Amniotic stem cell (primary cell): ENCODE measurements around the gene CELA1.
"Not testable (repeated sequence)": the region's sequence is repeated elsewhere in the genome, so short reads cannot be mapped to it uniquely, and the experiment has no call there.

Experiments used
- DNase-seq: peaks from one replicate; lab custom pipeline; 2025; lab: John Stamatoyannopoulos, UW

The CELA1 gene

GRCh38 chr12:51343201-51343600, 3.3 kb downstream of the CELA1 start:
- DNase-seq: no peak

DNA sequence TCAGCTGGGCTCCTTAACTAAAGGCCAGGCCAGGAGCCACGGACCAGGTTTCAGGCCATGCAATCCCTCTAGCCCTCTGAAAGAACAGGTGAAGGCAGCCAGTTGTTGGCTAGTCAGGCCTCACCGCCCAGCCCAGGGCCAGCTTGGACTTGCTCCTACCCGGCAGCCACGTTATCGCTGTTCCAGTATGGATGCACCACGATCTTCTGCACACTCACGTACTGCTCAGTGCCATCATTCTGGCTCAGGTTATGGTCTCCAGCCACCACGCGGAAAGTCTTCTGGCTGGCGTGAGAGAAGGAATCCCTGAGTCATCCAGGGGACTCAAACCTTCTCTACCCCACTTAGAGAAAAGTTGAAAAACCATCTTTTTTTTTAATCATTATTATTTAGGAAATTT, 4.1 kb downstream of the CELA1 start:
- DNase-seq: no peak

DNA sequence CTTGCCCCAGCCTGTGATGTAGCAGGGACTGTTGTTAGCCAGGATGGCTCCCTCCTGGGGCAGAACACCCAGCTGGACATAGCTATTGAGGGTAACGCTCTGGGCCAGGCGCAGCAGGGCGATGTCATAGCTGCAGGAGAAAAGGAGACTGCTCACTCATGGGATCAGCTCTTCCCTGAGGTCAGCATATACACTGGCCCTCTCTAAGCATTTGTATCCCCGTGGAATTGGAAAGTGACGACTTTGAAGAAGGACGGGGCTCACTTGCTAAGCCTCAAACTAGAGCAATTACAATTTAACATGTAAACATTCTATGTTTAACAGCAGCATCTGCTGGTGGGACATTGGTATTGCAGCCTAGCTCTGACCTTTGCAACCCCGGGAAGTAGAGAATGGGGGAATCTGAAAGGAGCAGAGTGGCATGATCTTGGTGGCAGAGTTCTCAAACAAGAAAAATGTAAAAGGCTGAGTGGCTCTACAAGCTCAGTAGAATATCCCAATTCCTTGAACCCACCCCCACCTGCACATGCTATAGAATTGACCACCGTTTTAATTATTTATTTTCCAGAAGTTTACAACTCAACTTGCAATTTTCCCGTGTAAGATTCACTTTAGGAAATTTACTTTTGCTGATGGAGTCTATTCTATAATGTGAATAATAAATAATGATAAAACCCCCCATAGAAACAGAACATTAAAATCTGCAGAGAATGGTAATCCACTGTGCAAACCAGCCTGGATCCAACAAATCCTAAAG, 5.0 kb downstream of the CELA1 start:
- DNase-seq: peak; percentile 29

DNA sequence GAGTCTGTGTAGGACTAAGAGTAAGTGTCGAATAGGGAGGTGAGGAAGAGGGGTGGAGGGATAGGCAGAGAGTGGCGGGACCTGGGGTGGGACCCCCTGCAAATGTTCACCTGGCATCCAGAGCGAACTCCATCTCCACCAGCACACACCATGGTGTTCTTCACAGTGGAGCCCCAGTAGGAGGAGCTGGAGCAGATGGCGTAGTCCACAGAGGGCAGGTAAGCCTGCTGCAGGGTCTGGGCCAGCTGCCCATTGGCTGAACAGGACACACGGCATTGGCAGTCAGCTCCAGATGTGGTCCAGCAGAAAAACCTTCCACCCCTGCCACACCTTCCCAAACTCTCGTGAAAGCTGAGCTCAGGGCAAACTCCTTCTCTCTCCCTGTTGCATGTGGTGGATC, 6.7 kb downstream of the CELA1 start:
- no peak for DNase-seq

DNA sequence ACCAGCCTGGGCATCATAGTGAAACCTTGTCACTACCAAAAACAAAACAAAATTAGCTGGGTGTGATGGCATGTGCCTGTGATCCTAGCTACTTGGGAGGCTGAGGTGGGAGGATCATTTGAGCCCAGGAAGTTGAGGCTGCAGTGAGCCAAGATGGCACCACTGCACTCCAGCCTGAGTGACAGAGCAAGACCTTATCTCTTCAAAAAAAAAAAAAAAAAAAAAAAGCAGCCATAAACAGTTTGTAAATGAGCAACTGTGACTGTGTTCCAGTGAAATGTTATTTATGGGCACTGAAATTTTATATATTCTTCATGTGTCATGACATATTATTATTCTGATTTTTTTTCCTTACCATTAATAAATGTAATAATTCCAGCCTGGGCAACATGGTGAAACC, 9.1 kb downstream of the CELA1 start:
- not testable (repeated sequence) for DNase-seq

- DNase-seq: no peak
These were observed 10.5 kb downstream of the CELA1 start for GRCh38 chr12:51335931-51336330.

- no peak for DNase-seq
These were observed 11.7 kb downstream of the CELA1 start for GRCh38 chr12:51334764-51335163.

GRCh38 chr12:51333536-51333935, 12.9 kb downstream of the CELA1 start:
- DNase-seq: no peak

DNA sequence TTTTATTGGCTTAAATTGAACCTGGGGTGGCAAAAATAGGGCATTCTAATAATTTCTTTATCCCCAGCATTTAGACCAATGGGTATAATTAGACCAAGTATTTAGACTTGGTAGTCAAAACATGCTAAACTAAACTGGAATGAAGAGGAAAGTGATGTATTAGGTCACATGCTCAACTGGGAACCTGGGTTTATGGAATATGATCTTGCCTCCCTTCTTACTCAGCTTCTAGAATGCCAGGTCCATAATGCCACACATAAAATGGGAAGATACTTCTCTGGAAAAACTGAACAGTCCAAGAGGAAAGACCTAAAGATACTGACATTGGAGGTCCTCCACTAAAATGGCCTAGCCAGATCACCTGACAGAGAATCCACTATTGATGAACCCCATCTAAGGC, 16.3 kb downstream of the CELA1 start:
- no peak for DNase-seq

DNA sequence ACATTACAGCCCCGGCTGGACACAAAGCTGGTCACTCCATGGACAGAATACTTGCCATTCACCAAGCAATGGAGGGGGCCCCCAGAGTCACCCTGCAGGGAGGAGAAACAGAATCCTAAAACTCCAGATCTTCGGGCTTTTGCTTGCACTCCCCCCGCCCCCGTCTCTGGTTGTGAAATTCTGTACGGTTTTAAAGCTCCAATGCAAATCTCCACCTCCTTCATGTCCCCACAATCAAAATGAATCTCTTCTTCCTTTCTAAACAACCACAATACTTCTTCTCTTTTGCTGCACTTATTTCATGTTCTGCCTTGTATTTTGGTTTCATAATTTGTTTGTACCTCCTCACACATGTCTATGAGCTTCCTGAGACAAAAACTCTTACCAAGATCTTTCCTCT, 16.7 kb downstream of the CELA1 start:
- DNase-seq: no peak

DNA sequence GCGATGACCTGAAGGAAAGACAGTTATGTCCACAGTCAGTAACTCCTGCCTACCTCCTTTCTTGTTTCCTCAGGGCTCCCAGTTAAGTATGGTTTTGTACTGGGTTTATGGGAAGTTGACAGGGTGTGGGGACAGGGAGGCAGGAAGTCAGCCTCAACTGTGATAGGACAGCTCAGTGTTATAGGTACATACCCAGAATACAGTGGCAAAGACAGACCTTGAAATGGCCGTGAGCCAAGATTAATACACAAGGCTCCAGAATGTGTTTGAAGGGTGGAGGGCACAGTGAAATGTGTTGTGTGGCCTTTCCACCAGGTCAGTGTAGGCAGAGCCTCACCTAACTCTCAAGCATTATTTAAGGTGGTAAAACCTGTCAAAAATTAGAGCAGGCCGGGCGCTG, 17.9 kb downstream of the CELA1 start:
- DNase-seq: no peak

- DNase-seq: no peak
These were observed 19.6 kb downstream of the CELA1 start for GRCh38 chr12:51326698-51327439.

DNA sequence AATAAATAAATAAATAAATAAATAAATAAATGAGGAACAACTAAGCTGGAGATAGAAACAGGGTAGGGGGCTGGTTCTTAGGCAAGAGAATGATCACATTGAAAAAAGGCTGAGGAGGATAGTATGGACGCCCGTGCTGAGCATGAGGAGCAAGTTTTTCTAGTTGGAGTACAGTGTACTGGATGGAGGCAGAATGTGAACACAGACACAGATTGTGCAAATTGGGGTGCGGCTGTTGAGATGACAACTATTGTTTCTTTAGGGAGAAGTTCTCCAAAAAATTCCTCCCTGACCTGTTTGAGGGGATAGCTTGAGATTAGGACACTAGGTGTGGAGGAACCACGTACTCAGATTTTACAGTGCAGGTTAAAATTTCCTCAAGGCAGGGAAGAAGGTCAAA, 21.5 kb downstream of the CELA1 start:
- no peak for DNase-seq

- DNase-seq: no peak
These were observed 22.2 kb downstream of the CELA1 start, which contains the start of gene BIN2 for GRCh38 chr12:51323966-51324895. BIN2 (minus strand) TSS chr12:51324174; CDS start chr12:51324102, 72 bp downstream.

DNA sequence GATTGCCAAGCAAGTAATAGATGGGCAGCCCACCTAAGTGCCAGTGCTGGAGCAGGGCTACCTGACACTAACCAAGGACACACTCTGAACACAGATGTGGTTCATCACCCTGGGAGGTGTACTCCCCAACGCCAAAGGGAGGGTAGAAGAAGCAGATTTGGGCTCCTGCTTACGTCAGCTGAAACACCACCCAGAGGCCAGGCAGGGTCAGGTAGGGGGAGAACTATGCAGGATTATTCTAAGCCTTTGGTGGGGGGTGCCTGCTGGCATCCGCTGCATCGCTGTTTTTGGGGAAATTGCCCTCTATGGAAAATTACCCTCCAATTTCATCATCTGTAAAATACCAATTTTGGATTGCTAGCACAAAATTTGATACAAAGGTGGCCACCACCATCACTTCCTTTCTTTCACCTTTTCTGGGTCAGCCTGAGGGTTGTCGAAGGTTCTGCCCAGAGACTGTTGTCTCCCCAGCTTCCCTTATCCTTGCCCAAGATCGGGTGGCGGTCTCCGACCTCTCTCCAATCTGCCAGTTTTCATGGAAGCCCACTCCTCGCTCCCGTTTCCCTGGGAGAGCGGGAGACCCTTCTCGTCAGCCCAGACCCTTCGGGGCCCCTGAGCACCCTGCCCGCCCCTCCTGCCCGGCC, 23.0 kb downstream of the CELA1 start:
- no peak for DNase-seq

DNA sequence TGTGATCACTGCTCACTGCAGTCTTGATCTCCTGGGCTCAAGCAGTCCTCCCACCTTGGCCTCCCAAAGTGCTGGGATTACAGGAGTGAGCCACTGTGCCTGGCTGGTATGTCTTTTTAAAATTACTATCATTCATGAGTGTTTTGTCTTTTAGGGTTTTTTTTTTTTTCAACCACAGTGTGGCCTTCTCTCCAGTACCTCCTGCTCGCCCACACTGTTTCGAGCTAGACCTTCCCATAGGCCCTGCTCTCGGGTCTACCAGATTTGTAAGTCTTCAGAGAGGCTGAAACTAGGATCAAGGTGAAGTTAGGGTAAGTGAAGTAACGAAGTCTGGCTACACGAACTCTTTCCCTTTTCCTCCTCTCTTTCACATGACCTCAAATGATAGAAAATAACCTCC, 24.0 kb downstream of the CELA1 start:
- no peak for DNase-seq

DNA sequence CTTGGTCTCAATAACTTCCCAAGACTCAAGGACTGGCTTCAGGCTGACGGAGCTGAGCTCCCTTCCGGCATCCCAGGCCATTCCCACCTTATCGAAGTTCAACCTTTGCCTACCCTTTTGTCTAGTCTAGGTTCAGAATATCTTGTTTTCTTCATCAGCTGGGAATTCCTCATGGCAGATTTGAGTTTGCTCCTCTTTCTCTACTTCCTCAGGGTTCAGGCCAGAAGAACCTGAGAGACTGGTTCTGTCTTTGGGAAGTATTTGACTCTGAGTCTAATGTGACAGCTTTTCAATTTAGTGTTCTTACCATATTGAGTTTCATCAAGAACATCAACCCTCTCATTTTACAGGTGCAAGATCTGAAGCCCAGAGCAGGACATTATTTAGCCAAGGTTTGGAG, 24.6 kb downstream of the CELA1 start:
- DNase-seq: no peak

DNA sequence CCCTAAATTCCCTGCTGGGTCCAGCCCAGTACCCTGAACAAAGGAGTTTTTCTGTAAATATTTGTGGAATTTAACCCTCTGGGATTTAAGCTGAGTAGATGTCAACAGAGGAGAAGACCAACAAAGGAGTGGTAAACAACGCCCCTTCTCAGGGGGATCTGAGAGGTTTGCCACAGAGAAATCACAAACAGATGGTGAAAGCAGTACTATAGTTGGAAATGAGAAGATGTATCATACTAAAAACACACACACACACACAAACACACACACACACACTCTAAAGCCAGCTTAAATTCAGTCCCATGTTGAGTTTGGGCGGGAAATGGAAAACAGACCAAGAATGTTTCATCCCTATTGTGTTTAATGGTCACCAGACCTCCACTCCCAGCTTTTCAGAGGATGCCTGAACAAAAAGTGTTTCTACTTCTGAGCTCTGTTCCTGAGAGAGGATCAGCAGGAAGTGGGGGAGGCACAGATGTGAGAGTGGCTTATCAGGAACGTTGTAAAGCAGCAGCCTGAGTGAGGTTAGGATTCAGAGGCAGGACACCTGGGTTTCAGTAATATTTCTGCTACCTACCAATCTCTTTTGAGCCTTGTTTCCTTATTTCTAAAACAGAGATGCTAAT, 25.7 kb downstream of the CELA1 start:
- DNase-seq: no peak

DNA sequence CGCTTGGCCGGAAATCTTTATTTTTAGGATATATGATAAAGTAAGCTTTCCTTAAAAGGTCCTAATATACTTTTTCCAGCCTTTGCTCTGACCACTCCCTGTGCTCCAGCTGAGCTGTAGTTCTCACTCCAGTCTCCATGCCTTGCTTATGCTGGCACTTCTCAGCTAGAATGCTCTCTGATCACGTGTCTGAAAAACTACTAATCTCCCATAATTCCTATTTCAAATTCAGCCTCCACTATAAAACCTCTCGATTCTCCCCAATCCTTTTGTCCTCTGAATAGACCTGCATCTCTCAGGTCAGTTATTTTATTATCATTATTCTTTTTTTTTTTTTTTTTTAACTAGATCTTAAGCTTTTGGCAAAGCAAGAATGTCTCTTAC, 26.2 kb downstream of the CELA1 start:
- no peak for DNase-seq

- DNase-seq: no peak
These were observed 27.5 kb downstream of the CELA1 start for GRCh38 chr12:51318846-51319599.
